Glutamatergic neuron (in vitro differentiated cells): Measurements from ENCODE around the gene RAI1. TPM values are rescaled to one million over a fixed set of nuclear protein-coding genes. Genes with fewer than 3 reads are reported as not detected.
A peak's percentile ranks its signal among the peaks of the same experiment; 100 is the strongest.

Source experiments
- DNase-seq: peaks from one replicate; pipeline ENCODE4 v3.0.0; 2022
- H3K27ac Mint-ChIP-seq: one replicate; pipeline ENCODE4 v1.8.0; 2020; ENCODE audit warnings: mild to moderate bottlenecking, mixed read lengths, inconsistent platforms; ENCODE audit not compliant: unreplicated experiment
- H3K27me3 Mint-ChIP-seq: one replicate; pipeline ENCODE4 v1.8.0; 2020; ENCODE audit warnings: mild to moderate bottlenecking, moderate library complexity, mixed read lengths, inconsistent platforms; ENCODE audit not compliant: unreplicated experiment
- H3K36me3 Mint-ChIP-seq: one replicate; pipeline ENCODE4 v1.8.0; 2020; ENCODE audit warnings: mild to moderate bottlenecking, mixed read lengths, inconsistent platforms; ENCODE audit not compliant: unreplicated experiment
- H3K4me1 Mint-ChIP-seq: one replicate; pipeline ENCODE4 v1.8.0; 2020; ENCODE audit warnings: mild to moderate bottlenecking, low read depth, mixed read lengths, inconsistent platforms; ENCODE audit not compliant: unreplicated experiment
- H3K4me3 Mint-ChIP-seq: one replicate; pipeline ENCODE4 v1.8.0; 2020; ENCODE audit warnings: mild to moderate bottlenecking, mixed read lengths, inconsistent platforms; ENCODE audit not compliant: unreplicated experiment
- H3K9me3 Mint-ChIP-seq: one replicate; pipeline ENCODE4 v1.8.0; 2020; ENCODE audit warnings: mild to moderate bottlenecking, moderate library complexity, mixed read lengths, inconsistent platforms; ENCODE audit not compliant: unreplicated experiment
- CTCF ChIP-seq: fragments of 200-600 bp; sonication (generic); IDR thresholded peaks from one replicate; pipeline ENCODE4 v1.5.0; 2021; ENCODE audit not compliant: partially characterized antibody, unreplicated experiment
- total RNA-seq: library from RNA; stranded (reverse); fragmentation: NEBNext Ultra II Directional; extraction: Animal tissue kit (Norgen Biotek cat#: 25700); gene quantifications from one replicate; pipeline ENCODE4 v1.2.1, GENCODE V29; 2021; ENCODE audit not compliant: unreplicated experiment

The RAI1 gene
- total RNA-seq, 1 donor from 2014 or later: 70.2 TPM

- no peak for DNase-seq
- peaks cover 14% of the 10 kb centered on the region for H3K27me3 Mint-ChIP-seq
- peaks cover 31% of the 10 kb centered on the region for H3K4me1 Mint-ChIP-seq
- H3K4me3 Mint-ChIP-seq: no peak overlapping the region
- H3K9me3 Mint-ChIP-seq: peaks cover 18% of the 10 kb centered on the region
- H3K36me3 Mint-ChIP-seq: no peaks in the 10 kb centered on the region
- no peak overlapping the region for H3K27ac Mint-ChIP-seq
- no peak for TF ChIP-seq CTCF
Observed at GRCh38 chr17:17841601-17842025, 160.4 kb downstream of the RAI1 start.

GRCh38 chr17:17842111-17842876 lies 161.0 kb downstream of the RAI1 start:
- DNase-seq: no peak
- H3K4me1 Mint-ChIP-seq: peaks cover 29% of the 10 kb centered on the region
- no peak overlapping the region for H3K27ac Mint-ChIP-seq
- H3K36me3 Mint-ChIP-seq: no peaks in the 10 kb centered on the region
- H3K4me3 Mint-ChIP-seq: no peak overlapping the region
- peaks cover 13% of the 10 kb centered on the region for H3K27me3 Mint-ChIP-seq
- no peak for TF ChIP-seq CTCF
- H3K9me3 Mint-ChIP-seq: peaks cover 15% of the 10 kb centered on the region

GRCh38 chr17:17843096-17843495 lies 161.8 kb downstream of the RAI1 start:
- peaks cover 27% of the 10 kb centered on the region for H3K4me1 Mint-ChIP-seq
- H3K9me3 Mint-ChIP-seq: peaks cover 13% of the 10 kb centered on the region
- no peak overlapping the region for H3K4me3 Mint-ChIP-seq
- H3K27ac Mint-ChIP-seq: no peak overlapping the region
- H3K36me3 Mint-ChIP-seq: no peaks in the 10 kb centered on the region
- DNase-seq: no peak
- TF ChIP-seq CTCF: no peak
- peaks cover 15% of the 10 kb centered on the region for H3K27me3 Mint-ChIP-seq

- H3K27me3 Mint-ChIP-seq: peaks cover 10% of the 10 kb centered on the region
- peak overlapping the region; percentile 81 for H3K27ac Mint-ChIP-seq
- peaks cover 24% of the 10 kb centered on the region for H3K4me1 Mint-ChIP-seq
- DNase-seq: peak; percentile 52
- no peak overlapping the region for H3K4me3 Mint-ChIP-seq
- TF ChIP-seq CTCF: no peak
- peaks cover 13% of the 10 kb centered on the region for H3K9me3 Mint-ChIP-seq
- H3K36me3 Mint-ChIP-seq: no peaks in the 10 kb centered on the region
Observed at GRCh38 chr17:17844079-17844478, 162.8 kb downstream of the RAI1 start.

GRCh38 chr17:17844500-17844899 lies 163.2 kb downstream of the RAI1 start:
- H3K4me1 Mint-ChIP-seq: peaks cover 23% of the 10 kb centered on the region
- H3K9me3 Mint-ChIP-seq: peaks cover 9% of the 10 kb centered on the region
- DNase-seq: peak; percentile 52
- H3K36me3 Mint-ChIP-seq: no peaks in the 10 kb centered on the region
- peak overlapping the region; percentile 81 for H3K27ac Mint-ChIP-seq
- H3K27me3 Mint-ChIP-seq: peaks cover 10% of the 10 kb centered on the region
- H3K4me3 Mint-ChIP-seq: no peak overlapping the region
- TF ChIP-seq CTCF: no peak
